ENCODE data around the gene LTK.

LTK gene

DNA sequence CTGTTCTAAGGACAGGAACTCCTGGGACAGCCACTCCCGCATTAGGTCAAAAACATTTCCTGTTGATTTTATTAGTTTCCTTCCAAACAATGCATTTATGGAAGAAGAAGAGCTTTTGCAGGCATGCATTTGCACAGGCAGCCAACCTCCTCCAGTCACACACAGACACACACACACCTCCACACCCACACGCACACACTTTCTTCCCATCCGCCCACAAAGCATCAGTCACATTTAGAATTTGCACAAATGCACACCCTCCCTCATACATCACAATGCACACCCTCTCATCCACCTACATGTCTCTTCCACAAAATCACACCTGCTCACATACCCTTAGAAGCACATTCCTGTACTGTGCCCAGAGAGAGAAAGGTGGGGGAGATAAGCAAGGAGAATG is 41.3 kb upstream of the LTK start:
- Histone ChIP-seq H3K4me1 (ENCODE audit: control insufficient read depth, insufficient read depth, low read length) (peaks cover 17% of the 10 kb centered on the region), H3K9me3 (ENCODE audit: control insufficient read depth, low read length) (no peaks in the 10 kb centered on the region), H3K36me3 (ENCODE audit: control insufficient read depth, insufficient read depth, low read length, severe bottlenecking) (no peaks in the 10 kb centered on the region), H3K4me3 (ENCODE audit: low read length) (no peak overlapping the region), H3K27me3 (replicated peaks; ENCODE audit: control insufficient read depth, insufficient read depth, low read length) (no peaks in the 10 kb centered on the region), H3K9ac (ENCODE audit: low read length) (no peak overlapping the region)
- no peak for DNase-seq (ENCODE audit: low read depth)

DNA sequence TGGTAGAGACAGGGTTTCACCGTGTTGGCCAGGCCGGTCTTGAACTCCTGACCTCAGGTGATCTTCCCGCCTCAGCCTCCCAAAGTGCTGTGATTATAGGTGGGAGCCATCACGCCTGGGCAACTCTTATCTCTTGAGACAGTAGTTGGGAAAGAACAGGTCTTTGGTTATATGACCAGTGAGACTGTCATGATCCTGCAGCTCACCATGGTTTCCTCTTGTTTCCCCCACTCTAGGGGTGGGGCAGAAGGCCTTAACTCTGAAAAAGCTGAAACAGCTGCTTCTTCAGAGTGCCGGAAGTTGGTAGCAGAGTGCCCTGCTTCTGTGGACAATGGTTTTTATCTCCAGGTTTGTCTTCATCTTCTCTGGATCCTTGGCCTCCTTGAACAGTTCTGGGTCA is 40.7 kb upstream of the LTK start:
- no peak for DNase-seq (ENCODE audit: low read depth)
- H3K4me1 ChIP-seq (ENCODE audit: control insufficient read depth, insufficient read depth, low read length), result peaks cover 14% of the 10 kb centered on the region
- no peak overlapping the region for H3K9ac ChIP-seq (ENCODE audit: low read length)
- no peak overlapping the region for H3K4me3 ChIP-seq (ENCODE audit: low read length)
- H3K36me3 ChIP-seq (ENCODE audit: control insufficient read depth, insufficient read depth, low read length, severe bottlenecking), result no peaks in the 10 kb centered on the region
- no peaks in the 10 kb centered on the region for H3K9me3 ChIP-seq (ENCODE audit: control insufficient read depth, low read length)
- H3K27me3 ChIP-seq (replicated peaks; ENCODE audit: control insufficient read depth, insufficient read depth, low read length), result no peaks in the 10 kb centered on the region

DNA sequence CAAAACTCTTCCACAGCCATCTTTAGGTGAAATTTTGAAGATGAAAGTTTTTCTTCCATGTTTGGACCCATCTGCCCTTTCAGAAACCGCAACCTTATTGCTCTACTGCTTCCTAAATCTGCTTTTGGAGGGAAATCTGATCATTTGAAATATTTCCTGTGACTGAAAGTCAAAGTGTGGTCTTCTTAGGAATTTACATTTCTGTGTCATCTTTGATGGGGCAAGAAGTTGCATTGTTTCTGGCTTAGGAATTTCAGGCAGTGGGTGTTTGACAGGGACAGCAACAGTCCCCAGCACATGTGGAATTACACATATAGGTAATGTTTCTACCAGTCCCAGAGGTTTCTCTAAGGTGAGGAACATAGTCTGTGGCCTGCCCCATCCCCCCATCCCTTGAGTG is 40.1 kb upstream of the LTK start:
- Histone ChIP-seq H3K9ac (ENCODE audit: low read length) (no peak overlapping the region), H3K4me1 (ENCODE audit: control insufficient read depth, insufficient read depth, low read length) (peaks cover 14% of the 10 kb centered on the region), H3K36me3 (ENCODE audit: control insufficient read depth, insufficient read depth, low read length, severe bottlenecking) (no peaks in the 10 kb centered on the region), H3K4me3 (ENCODE audit: low read length) (no peak overlapping the region), H3K9me3 (ENCODE audit: control insufficient read depth, low read length) (no peaks in the 10 kb centered on the region), H3K27me3 (replicated peaks; ENCODE audit: control insufficient read depth, insufficient read depth, low read length) (no peaks in the 10 kb centered on the region)
- DNase-seq (ENCODE audit: low read depth), result no peak

DNA sequence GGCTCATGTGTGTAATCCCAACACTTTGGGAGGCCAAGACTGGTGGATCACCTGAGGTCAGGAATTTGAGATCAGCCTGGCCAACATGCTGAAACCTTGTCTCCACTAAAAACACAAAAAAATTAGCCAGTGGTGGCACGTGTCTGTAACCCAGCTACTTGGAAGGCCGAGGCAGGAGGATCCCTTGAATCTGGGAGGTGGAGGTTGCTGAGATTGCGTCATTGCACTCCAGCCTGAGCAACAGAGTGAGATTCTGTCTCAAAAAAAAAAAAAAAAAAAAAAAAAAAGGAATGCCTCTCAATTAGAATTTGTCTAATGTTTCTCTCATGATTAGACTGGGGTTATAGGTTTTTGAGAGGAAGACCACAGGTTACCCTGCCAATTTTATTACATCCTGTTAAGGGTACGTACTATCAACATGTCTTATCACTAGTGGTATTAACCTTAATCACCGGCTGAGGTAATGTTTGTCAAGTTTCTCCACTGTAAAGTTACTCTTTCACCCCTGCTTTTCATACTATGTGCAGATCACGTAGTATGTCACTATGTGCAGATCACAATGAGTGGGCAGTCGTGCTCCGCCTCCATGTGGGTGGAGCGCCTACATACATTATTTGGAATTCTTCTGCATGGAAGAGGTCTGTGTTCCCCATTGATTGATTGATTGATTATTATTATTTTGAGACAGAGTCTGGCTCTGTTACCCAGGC is 36.6 kb upstream of the LTK start:
- no peaks in the 10 kb centered on the region for H3K27me3 ChIP-seq (replicated peaks; ENCODE audit: control insufficient read depth, insufficient read depth, low read length)
- no peak overlapping the region for H3K9ac ChIP-seq (ENCODE audit: low read length)
- H3K4me3 ChIP-seq (ENCODE audit: low read length), result no peak overlapping the region
- no peaks in the 10 kb centered on the region for H3K9me3 ChIP-seq (ENCODE audit: control insufficient read depth, low read length)
- H3K4me1 ChIP-seq (ENCODE audit: control insufficient read depth, insufficient read depth, low read length), result peaks cover 10% of the 10 kb centered on the region
- no peak for DNase-seq (ENCODE audit: low read depth)
- no peaks in the 10 kb centered on the region for H3K36me3 ChIP-seq (ENCODE audit: control insufficient read depth, insufficient read depth, low read length, severe bottlenecking)

DNA sequence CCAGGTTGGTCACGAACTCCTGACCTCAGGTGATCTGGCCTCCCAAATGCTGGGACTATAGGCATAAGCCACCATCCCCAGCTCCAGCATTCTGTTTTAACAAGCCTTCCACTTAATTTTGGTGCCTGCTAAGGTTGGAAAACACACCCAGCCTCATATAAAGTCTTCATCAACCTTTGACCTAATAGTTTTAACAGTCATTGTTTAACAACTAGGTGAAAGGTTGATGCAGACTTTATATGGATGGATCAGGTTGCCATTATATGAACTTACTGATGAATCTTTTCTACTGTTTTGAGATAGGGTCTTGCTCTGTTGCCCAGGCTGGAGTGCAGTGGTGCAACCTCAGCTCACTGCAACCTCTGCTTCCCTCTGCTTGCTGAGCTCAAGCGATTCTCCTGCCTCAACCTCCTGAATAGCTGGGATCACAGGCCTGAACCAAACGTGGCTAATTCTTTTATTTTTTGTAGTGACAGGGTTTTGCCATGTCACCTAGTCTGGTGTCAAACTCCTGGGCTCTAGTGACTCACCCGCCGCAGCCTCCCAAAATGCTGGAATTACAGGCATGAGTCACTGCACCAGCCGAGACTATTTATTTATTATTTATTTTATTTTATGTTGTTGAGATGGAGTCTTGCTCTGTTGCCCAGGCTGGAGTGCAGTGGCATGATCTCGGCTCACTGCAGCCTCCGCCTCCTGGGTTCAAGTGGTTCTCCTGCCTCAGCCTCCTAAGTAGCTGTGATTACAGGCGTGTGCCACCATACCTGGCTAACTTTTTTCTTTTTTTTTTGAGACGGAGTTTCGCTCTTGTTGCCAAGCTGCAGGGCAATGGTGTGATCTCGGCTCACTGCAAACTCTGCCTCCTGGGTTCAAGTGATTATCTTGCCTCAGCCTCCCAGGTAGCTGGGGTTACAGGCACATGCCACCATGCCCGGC is 33.5 kb upstream of the LTK start:
- Histone ChIP-seq H3K9me3 (ENCODE audit: control insufficient read depth, low read length) (no peaks in the 10 kb centered on the region), H3K27me3 (replicated peaks; ENCODE audit: control insufficient read depth, insufficient read depth, low read length) (no peaks in the 10 kb centered on the region), H3K4me3 (ENCODE audit: low read length) (no peak overlapping the region), H3K36me3 (ENCODE audit: control insufficient read depth, insufficient read depth, low read length, severe bottlenecking) (no peaks in the 10 kb centered on the region), H3K9ac (ENCODE audit: low read length) (no peak overlapping the region), H3K4me1 (ENCODE audit: control insufficient read depth, insufficient read depth, low read length) (peaks cover 11% of the 10 kb centered on the region)
- DNase-seq (ENCODE audit: low read depth), result peak; percentile 32

DNA sequence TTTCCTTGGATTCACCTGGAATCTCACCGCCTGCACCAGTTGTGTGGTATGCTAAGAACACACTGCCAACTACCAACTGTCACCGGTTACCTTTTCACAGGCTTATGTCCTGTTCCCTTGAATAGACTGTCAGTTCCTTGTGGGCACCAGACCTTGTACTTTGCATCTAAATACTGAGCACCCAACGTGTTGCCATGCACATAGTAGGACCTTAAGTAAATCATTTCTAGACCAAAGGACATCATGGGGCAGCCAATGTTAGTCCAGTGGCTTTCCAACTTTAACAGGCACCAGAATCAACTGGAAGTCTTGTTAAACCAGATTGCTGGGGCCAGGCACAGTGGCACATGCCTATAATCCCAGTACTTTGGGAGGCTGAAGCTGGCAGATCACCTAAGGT is 31.6 kb upstream of the LTK start:
- Histone ChIP-seq H3K4me1 (ENCODE audit: control insufficient read depth, insufficient read depth, low read length) (peaks cover 11% of the 10 kb centered on the region), H3K36me3 (ENCODE audit: control insufficient read depth, insufficient read depth, low read length, severe bottlenecking) (no peaks in the 10 kb centered on the region), H3K4me3 (ENCODE audit: low read length) (no peak overlapping the region), H3K9ac (ENCODE audit: low read length) (no peak overlapping the region), H3K9me3 (ENCODE audit: control insufficient read depth, low read length) (no peaks in the 10 kb centered on the region), H3K27me3 (replicated peaks; ENCODE audit: control insufficient read depth, insufficient read depth, low read length) (no peaks in the 10 kb centered on the region)
- no peak for DNase-seq (ENCODE audit: low read depth)

DNA sequence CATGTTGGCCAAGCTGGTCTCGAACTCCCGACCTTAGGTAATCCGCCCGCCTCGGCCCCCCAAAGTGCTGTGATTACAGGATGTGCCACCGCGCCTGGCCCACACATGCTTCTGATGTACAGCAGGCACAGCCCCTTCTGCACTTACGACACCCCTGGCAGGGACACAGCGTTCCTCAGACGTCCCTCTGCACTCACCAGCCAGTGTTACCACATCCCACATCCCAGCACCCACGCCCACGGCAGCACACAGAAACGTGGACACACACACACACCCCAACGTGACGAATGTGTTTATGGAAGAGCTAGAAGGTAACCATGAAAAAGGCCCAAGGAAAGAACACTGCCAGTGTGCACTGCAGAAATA is 31.0 kb upstream of the LTK start:
- Histone ChIP-seq H3K9me3 (ENCODE audit: control insufficient read depth, low read length) (no peaks in the 10 kb centered on the region), H3K36me3 (ENCODE audit: control insufficient read depth, insufficient read depth, low read length, severe bottlenecking) (no peaks in the 10 kb centered on the region), H3K4me1 (ENCODE audit: control insufficient read depth, insufficient read depth, low read length) (peaks cover 11% of the 10 kb centered on the region), H3K27me3 (replicated peaks; ENCODE audit: control insufficient read depth, insufficient read depth, low read length) (no peaks in the 10 kb centered on the region), H3K4me3 (ENCODE audit: low read length) (peak overlapping the region; percentile 95), H3K9ac (ENCODE audit: low read length) (peak overlapping the region; percentile 91)
- no peak for DNase-seq (ENCODE audit: low read depth)

DNA sequence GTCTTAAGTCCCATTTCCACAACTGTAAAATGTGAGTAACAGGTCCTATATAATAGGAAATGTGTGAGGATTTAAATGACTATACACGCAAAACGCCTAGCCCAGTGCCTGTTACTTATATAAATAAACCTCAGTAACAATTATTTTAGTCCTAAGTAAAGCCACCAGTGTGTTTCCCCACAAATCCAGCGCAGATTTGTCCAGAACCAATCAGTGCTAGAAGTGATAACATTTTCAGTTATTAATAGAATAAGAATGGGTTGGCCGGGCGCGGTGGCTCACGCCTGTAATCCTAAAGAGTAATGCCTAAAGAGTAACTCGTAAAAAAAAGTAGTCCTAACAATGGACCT is 29.9 kb upstream of the LTK start:
- DNase-seq (ENCODE audit: low read depth), result no peak
- Histone ChIP-seq H3K36me3 (ENCODE audit: control insufficient read depth, insufficient read depth, low read length, severe bottlenecking) (no peaks in the 10 kb centered on the region), H3K27me3 (replicated peaks; ENCODE audit: control insufficient read depth, insufficient read depth, low read length) (no peaks in the 10 kb centered on the region), H3K4me1 (ENCODE audit: control insufficient read depth, insufficient read depth, low read length) (peaks cover 11% of the 10 kb centered on the region), H3K9me3 (ENCODE audit: control insufficient read depth, low read length) (no peaks in the 10 kb centered on the region), H3K4me3 (ENCODE audit: low read length) (peak overlapping the region; percentile 95), H3K9ac (ENCODE audit: low read length) (peak overlapping the region; percentile 91)

DNA sequence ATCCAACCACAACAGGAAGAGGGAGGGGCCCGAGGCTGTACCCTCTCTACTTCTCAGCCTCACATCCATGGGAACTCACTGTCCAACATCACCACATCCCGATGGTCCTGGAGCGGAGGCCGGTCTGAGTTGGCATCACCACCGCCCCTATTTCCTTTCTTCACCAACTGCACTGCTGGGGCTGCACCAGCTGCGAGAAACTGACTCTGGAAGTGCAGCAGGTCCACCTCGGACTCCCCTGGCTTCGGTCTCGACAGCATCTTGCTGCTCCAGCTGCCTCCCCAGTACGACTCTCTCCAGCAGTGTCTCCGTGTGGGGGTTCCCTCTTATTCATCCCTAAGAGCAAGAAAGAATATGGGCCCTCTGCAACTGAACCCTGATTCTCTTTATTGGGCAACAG is 23.2 kb upstream of the LTK start:
- Histone ChIP-seq H3K4me1 (ENCODE audit: control insufficient read depth, insufficient read depth, low read length) (no peaks in the 10 kb centered on the region), H3K9ac (ENCODE audit: low read length) (no peak overlapping the region), H3K36me3 (ENCODE audit: control insufficient read depth, insufficient read depth, low read length, severe bottlenecking) (peaks cover 43% of the 10 kb centered on the region), H3K4me3 (ENCODE audit: low read length) (no peak overlapping the region), H3K27me3 (replicated peaks; ENCODE audit: control insufficient read depth, insufficient read depth, low read length) (no peaks in the 10 kb centered on the region), H3K9me3 (ENCODE audit: control insufficient read depth, low read length) (no peaks in the 10 kb centered on the region)
- no peak for DNase-seq (ENCODE audit: low read depth)

DNA sequence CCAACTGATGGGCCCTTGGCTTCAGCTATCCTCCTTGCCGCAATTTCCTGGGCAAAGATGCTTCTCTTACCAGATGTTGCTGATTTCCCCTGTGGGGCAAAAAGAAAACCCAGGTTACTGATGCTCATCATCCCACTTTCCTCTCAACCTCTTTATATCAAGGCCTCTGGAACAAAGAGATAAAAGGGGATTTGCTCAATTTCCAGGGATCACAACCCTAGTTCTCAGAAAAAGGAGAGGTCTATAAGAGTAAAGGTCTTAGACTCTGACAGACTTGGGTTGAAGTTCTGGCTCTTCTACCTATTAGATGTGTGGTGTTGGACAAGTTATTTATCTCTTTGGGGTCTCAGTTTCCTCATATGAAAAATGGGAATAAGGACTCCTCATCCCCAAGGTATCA is 21.9 kb upstream of the LTK start:
- Histone ChIP-seq H3K9me3 (ENCODE audit: control insufficient read depth, low read length) (no peaks in the 10 kb centered on the region), H3K36me3 (ENCODE audit: control insufficient read depth, insufficient read depth, low read length, severe bottlenecking) (peaks cover 52% of the 10 kb centered on the region), H3K9ac (ENCODE audit: low read length) (no peak overlapping the region), H3K4me3 (ENCODE audit: low read length) (no peak overlapping the region), H3K4me1 (ENCODE audit: control insufficient read depth, insufficient read depth, low read length) (no peaks in the 10 kb centered on the region), H3K27me3 (replicated peaks; ENCODE audit: control insufficient read depth, insufficient read depth, low read length) (no peaks in the 10 kb centered on the region)
- no peak for DNase-seq (ENCODE audit: low read depth)

DNA sequence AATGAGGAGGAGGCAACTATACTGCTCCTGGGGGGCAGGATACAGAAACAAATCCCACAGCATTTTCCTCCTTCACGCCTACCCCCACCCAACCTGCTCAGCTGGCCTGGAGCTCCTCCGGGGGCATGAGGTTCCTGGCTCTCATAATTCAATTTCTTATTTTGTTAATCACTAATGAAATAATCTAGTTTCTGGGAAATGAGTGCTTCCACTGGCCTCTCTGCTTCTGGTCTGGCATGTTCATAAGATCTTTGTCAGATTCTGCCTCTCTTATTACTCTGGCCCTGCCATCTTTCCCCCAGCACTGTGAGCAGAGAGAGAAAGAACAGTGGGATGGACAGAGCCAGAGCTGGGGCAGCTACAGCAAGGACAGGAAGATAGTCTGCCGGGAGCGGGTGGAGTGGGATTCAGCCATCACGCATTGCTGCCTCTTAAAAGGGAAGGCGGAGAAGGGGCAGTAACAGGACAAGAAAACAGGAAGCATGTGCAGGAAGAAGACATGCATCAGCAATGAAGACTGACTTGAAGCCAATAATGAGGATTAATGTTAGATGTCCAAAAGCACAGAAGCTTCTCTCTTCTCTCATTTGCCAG is 16.8 kb upstream of the LTK start:
- Histone ChIP-seq H3K9ac (ENCODE audit: low read length) (no peak overlapping the region), H3K27me3 (replicated peaks; ENCODE audit: control insufficient read depth, insufficient read depth, low read length) (no peaks in the 10 kb centered on the region), H3K4me1 (ENCODE audit: control insufficient read depth, insufficient read depth, low read length) (no peaks in the 10 kb centered on the region), H3K36me3 (ENCODE audit: control insufficient read depth, insufficient read depth, low read length, severe bottlenecking) (peaks cover 83% of the 10 kb centered on the region), H3K9me3 (ENCODE audit: control insufficient read depth, low read length) (no peaks in the 10 kb centered on the region), H3K4me3 (ENCODE audit: low read length) (no peak overlapping the region)
- no peak for DNase-seq (ENCODE audit: low read depth)

Measured in adipocyte (in vitro differentiated cells).